ENCODE results near the gene LIMS1.
A peak's percentile ranks its signal among the peaks of the same experiment; 100 is the strongest.

LIMS1 gene

GRCh38 chr2:108565778-108566375, 31.6 kb downstream of the LIMS1 start:
- no peak for TF ChIP-seq CTCF (IDR thresholded peaks at IDR 0.05; ENCODE audit: insufficient read depth, low read depth, low read length, missing control alignments)
- H3K4me3 ChIP-seq (ENCODE audit: low read length) = no peak overlapping the region
- no peak for DNase-seq (ENCODE audit: low read depth)

GRCh38 chr2:108570416-108570815, 36.1 kb downstream of the LIMS1 start:
- no peak for TF ChIP-seq CTCF (IDR thresholded peaks at IDR 0.05; ENCODE audit: insufficient read depth, low read depth, low read length, missing control alignments)
- peak; percentile 64 for DNase-seq (ENCODE audit: low read depth)
- no peak overlapping the region for H3K4me3 ChIP-seq (ENCODE audit: low read length)

- TF ChIP-seq CTCF (IDR thresholded peaks at IDR 0.05; ENCODE audit: insufficient read depth, low read depth, low read length, missing control alignments) = no peak
- DNase-seq (ENCODE audit: low read depth) = peak; percentile 32
These were observed 37.0 kb downstream of the LIMS1 start for GRCh38 chr2:108571286-108571685.

GRCh38 chr2:108573061-108573460, 38.8 kb downstream of the LIMS1 start:
- TF ChIP-seq CTCF (IDR thresholded peaks at IDR 0.05; ENCODE audit: insufficient read depth, low read depth, low read length, missing control alignments) = no peak
- no peak overlapping the region for H3K4me3 ChIP-seq (ENCODE audit: low read length)
- peak; percentile 71 for DNase-seq (ENCODE audit: low read depth)

More at GRCh38 chr2:108571286-108571685, 37.0 kb downstream of the LIMS1 start:
- no peak overlapping the region for H3K4me3 ChIP-seq (ENCODE audit: low read length)

GRCh38 chr2:108574332-108574731, 40.1 kb downstream of the LIMS1 start:
- no peak for DNase-seq (ENCODE audit: low read depth)
- H3K4me3 ChIP-seq (ENCODE audit: low read length) = no peak overlapping the region
- no peak for TF ChIP-seq CTCF (IDR thresholded peaks at IDR 0.05; ENCODE audit: insufficient read depth, low read depth, low read length, missing control alignments)

- no peak overlapping the region for H3K4me3 ChIP-seq (ENCODE audit: low read length)
- peak; percentile 46 for DNase-seq (ENCODE audit: low read depth)
- TF ChIP-seq CTCF (IDR thresholded peaks at IDR 0.05; ENCODE audit: insufficient read depth, low read depth, low read length, missing control alignments) = no peak
These were observed 41.1 kb downstream of the LIMS1 start for GRCh38 chr2:108575132-108575966.
